Liver (tissue), 9 donors: Measurements from ENCODE around the gene FGD5. TPM values are rescaled to one million over a fixed set of nuclear protein-coding genes. Genes with fewer than 3 reads are reported as not detected.
A peak's percentile ranks its signal among the peaks of the same experiment; 100 is the strongest.
"Not testable (repeated sequence)": the region's sequence is repeated elsewhere in the genome, so short reads cannot be mapped to it uniquely, and the experiment has no call there.

Source experiments
- DNase-seq: peaks from one replicate; pipeline ENCODE4 v3.0.0-alpha.2; 2017; ENCODE audit warnings: low spot score
- H3K27ac ChIP-seq, 2 donors: one replicate each; pipeline ENCODE4 v1.7.0; 2013; ENCODE audit warnings: inconsistent platforms in 2 of 2, low read length in 2 of 2, control low read depth in 1 of 2, low read depth in 1 of 2, mild to moderate bottlenecking in 1 of 2
- H3K27me3 ChIP-seq, 4 donors: one replicate each; pipeline versions ENCODE4 v1.6.1 to v1.7.0; 2013; ENCODE audit warnings: low read length in 3 of 4, inconsistent platforms in 1 of 4, mild to moderate bottlenecking in 1 of 4, moderate library complexity in 1 of 4; ENCODE audit not compliant: control insufficient read depth in 4 of 4, insufficient read depth in 4 of 4
- H3K36me3 ChIP-seq, 4 donors: one replicate each; pipeline versions ENCODE4 v1.6.1 to v1.7.0; 2013; ENCODE audit warnings: low read length in 3 of 4, mild to moderate bottlenecking in 3 of 4, low read depth in 1 of 4, moderate library complexity in 1 of 4; ENCODE audit not compliant: control insufficient read depth in 4 of 4, insufficient read depth in 3 of 4
- H3K4me1 ChIP-seq, 4 donors: one replicate each; pipeline versions ENCODE4 v1.6.1 to v1.7.0; 2013; ENCODE audit warnings: low read length in 3 of 4, mild to moderate bottlenecking in 3 of 4, moderate library complexity in 1 of 4; ENCODE audit not compliant: control insufficient read depth in 4 of 4, insufficient read depth in 4 of 4
- H3K4me3 ChIP-seq, 3 donors: one replicate each; pipeline versions ENCODE4 v1.6.1 to v1.7.0; 2013; ENCODE audit warnings: low read length in 3 of 3, control low read depth in 1 of 3, low read depth in 1 of 3, mild to moderate bottlenecking in 1 of 3
- H3K9ac ChIP-seq, 2 donors: one replicate each; pipeline ENCODE4 v1.7.0; 2013; ENCODE audit warnings: low read length in 2 of 2, mild to moderate bottlenecking in 2 of 2, moderate library complexity in 2 of 2, control low read depth in 1 of 2, low read depth in 1 of 2
- H3K9me3 ChIP-seq, 4 donors: one replicate each; pipeline versions ENCODE4 v1.6.1 to v1.7.0; 2013; ENCODE audit warnings: low read length in 3 of 4; ENCODE audit not compliant: control insufficient read depth in 4 of 4
- ATF3 ChIP-seq: IDR thresholded peaks from 2 replicates; pipeline ENCODE4 v1.6.1; 2016; ENCODE audit warnings: antibody characterized with exemption
- FOXA1 ChIP-seq: IDR thresholded peaks from 2 replicates; pipeline ENCODE4 v1.6.1; 2016; ENCODE audit warnings: antibody characterized with exemption
- FOXA2 ChIP-seq: IDR thresholded peaks from 2 replicates; pipeline ENCODE4 v1.6.1; 2016; ENCODE audit warnings: antibody characterized with exemption
- GABPA ChIP-seq, 2 donors: IDR thresholded peaks in 1 of 2; conservative IDR thresholded peaks in 1 of 2; 2 replicates each; pipeline ENCODE4 v1.6.1; 2016; ENCODE audit warnings: antibody characterized with exemption in 2 of 2, mild to moderate bottlenecking in 1 of 2, moderate library complexity in 1 of 2
- HNF4G ChIP-seq: IDR thresholded peaks from 2 replicates; pipeline ENCODE4 v1.6.1; 2016; ENCODE audit warnings: antibody characterized with exemption
- JUND ChIP-seq, 2 donors: IDR thresholded peaks; 2 replicates each; pipeline ENCODE4 v1.6.1; 2016; ENCODE audit warnings: antibody characterized with exemption in 2 of 2
- NR2F2 ChIP-seq: IDR thresholded peaks from 2 replicates; pipeline ENCODE4 v1.6.1; 2016; ENCODE audit warnings: antibody characterized with exemption
- RAD21 ChIP-seq, 2 donors: IDR thresholded peaks; 2 replicates each; pipeline ENCODE4 v1.6.1; 2016; ENCODE audit warnings: antibody characterized with exemption in 2 of 2, mild to moderate bottlenecking in 2 of 2
- RXRA ChIP-seq, 2 donors: IDR thresholded peaks; 2 replicates each; pipeline ENCODE4 v1.6.1; 2017 to 2018; ENCODE audit warnings: antibody characterized with exemption in 2 of 2, mild to moderate bottlenecking in 1 of 2
- SP1 ChIP-seq: IDR thresholded peaks from 2 replicates; pipeline ENCODE4 v1.6.1; 2018; ENCODE audit warnings: antibody characterized with exemption, mild to moderate bottlenecking
- YY1 ChIP-seq: IDR thresholded peaks from 2 replicates; pipeline ENCODE4 v1.6.1; 2016; ENCODE audit warnings: antibody characterized with exemption, mild to moderate bottlenecking
- WGBS: extraction: QIAGEN DNeasy Blood & Tissue Kit; methylation state at CpG from one replicate; pipeline ENCODE4 v1.1.7; 2013; 5-methylcytosine and 5-hydroxymethylcytosine counted together
- polyA plus RNA-seq, 2 donors: library from polyadenylated mRNA; stranded (reverse) in 1 of 2; unstranded in 1 of 2; fragments of 200-250 nt in 1 of 2; fragments of >200 nt in 1 of 2; fragmentation: Nextera tagmentation in 1 of 2; extraction: Ambion mirVana in 1 of 2; gene quantifications; one replicate each; pipeline versions ENCODE4 v1.2.1 to v1.2.3, GENCODE V29; 2013 to 2015
- total RNA-seq, 2 donors: library from RNA; depleted of rRNA; stranded (reverse); fragments of >200 nt; gene quantifications; one replicate each; pipeline ENCODE4 v1.2.3, GENCODE V29; 2014
- TF ChIP-seq, protein P1 (sequence below): IDR thresholded peaks from 2 replicates; pipeline ENCODE4 v1.6.1; 2016; ENCODE audit warnings: antibody characterized with exemption
- TF ChIP-seq, protein P2 (sequence below): IDR thresholded peaks from 2 replicates; pipeline ENCODE4 v1.6.1; 2016; ENCODE audit warnings: antibody characterized with exemption
- TF ChIP-seq, protein P3 (sequence below): IDR thresholded peaks from 2 replicates; pipeline ENCODE4 v1.6.1; 2016; ENCODE audit warnings: antibody characterized with exemption, mild to moderate bottlenecking
- donor health status: healthy.
- donor health status: healthy.
- donor health status: healthy.
- donor health status: healthy.
- donor health status: healthy.

Gene FGD5
- total and polyA plus RNA-seq, 4 donors = 2.0 to 6.3 (median 3.1) TPM

- Histone ChIP-seq H3K27ac (no peak overlapping the region), H3K9ac (no peak overlapping the region), H3K36me3 (no peaks in the 10 kb centered on the region), H3K4me1 (peaks cover 8 to 23% (median 14%) of the 10 kb centered on the region in 4 donors), H3K4me3 (no peak overlapping the region), H3K9me3 (no peaks in the 10 kb centered on the region), H3K27me3 (no peaks in the 10 kb centered on the region)
- DNase-seq = no peak
- no peak for TF ChIP-seq YY1
- TF ChIP-seq, protein P1, sequence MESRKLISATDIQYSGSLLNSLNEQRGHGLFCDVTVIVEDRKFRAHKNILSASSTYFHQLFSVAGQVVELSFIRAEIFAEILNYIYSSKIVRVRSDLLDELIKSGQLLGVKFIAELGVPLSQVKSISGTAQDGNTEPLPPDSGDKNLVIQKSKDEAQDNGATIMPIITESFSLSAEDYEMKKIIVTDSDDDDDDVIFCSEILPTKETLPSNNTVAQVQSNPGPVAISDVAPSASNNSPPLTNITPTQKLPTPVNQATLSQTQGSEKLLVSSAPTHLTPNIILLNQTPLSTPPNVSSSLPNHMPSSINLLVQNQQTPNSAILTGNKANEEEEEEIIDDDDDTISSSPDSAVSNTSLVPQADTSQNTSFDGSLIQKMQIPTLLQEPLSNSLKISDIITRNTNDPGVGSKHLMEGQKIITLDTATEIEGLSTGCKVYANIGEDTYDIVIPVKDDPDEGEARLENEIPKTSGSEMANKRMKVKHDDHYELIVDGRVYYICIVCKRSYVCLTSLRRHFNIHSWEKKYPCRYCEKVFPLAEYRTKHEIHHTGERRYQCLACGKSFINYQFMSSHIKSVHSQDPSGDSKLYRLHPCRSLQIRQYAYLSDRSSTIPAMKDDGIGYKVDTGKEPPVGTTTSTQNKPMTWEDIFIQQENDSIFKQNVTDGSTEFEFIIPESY = no peak
- TF ChIP-seq, protein P2, sequence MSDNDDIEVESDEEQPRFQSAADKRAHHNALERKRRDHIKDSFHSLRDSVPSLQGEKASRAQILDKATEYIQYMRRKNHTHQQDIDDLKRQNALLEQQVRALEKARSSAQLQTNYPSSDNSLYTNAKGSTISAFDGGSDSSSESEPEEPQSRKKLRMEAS = no peak
- TF ChIP-seq GABPA (IDR thresholded peaks at IDR 0.05 in 1 of 2, conservative IDR thresholded peaks at IDR 0.05 in 1 of 2) = no peak
- TF ChIP-seq RAD21 (IDR thresholded peaks at IDR 0.05) = no peak
- TF ChIP-seq ATF3 = no peak
- TF ChIP-seq RXRA (IDR thresholded peaks at IDR 0.05) = no peak
Measured at GRCh38 chr3:14808025-14808424, 10.7 kb upstream of the FGD5 start.

GRCh38 chr3:14808502-14809266 is 10.1 kb upstream of the FGD5 start:
- no peak overlapping the region for H3K4me3 ChIP-seq
- peaks cover 4 to 16% (median 9%) of the 10 kb centered on the region in 4 donors for H3K4me1 ChIP-seq
- H3K9me3 ChIP-seq = no peaks in the 10 kb centered on the region
- TF ChIP-seq HNF4G = no peak
- TF ChIP-seq, protein P3, sequence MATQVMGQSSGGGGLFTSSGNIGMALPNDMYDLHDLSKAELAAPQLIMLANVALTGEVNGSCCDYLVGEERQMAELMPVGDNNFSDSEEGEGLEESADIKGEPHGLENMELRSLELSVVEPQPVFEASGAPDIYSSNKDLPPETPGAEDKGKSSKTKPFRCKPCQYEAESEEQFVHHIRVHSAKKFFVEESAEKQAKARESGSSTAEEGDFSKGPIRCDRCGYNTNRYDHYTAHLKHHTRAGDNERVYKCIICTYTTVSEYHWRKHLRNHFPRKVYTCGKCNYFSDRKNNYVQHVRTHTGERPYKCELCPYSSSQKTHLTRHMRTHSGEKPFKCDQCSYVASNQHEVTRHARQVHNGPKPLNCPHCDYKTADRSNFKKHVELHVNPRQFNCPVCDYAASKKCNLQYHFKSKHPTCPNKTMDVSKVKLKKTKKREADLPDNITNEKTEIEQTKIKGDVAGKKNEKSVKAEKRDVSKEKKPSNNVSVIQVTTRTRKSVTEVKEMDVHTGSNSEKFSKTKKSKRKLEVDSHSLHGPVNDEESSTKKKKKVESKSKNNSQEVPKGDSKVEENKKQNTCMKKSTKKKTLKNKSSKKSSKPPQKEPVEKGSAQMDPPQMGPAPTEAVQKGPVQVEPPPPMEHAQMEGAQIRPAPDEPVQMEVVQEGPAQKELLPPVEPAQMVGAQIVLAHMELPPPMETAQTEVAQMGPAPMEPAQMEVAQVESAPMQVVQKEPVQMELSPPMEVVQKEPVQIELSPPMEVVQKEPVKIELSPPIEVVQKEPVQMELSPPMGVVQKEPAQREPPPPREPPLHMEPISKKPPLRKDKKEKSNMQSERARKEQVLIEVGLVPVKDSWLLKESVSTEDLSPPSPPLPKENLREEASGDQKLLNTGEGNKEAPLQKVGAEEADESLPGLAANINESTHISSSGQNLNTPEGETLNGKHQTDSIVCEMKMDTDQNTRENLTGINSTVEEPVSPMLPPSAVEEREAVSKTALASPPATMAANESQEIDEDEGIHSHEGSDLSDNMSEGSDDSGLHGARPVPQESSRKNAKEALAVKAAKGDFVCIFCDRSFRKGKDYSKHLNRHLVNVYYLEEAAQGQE = no peak
- TF ChIP-seq NR2F2 = no peak
- TF ChIP-seq FOXA1 = no peak
- TF ChIP-seq, protein P2 = no peak
- no peak for TF ChIP-seq GABPA (IDR thresholded peaks at IDR 0.05 in 1 of 2, conservative IDR thresholded peaks at IDR 0.05 in 1 of 2)
- TF ChIP-seq, protein P1 = no peak
- TF ChIP-seq JUND (IDR thresholded peaks at IDR 0.05) = no peak
- no peak for TF ChIP-seq RAD21 (IDR thresholded peaks at IDR 0.05)
- no peak for TF ChIP-seq FOXA2
- no peak for TF ChIP-seq RXRA (IDR thresholded peaks at IDR 0.05)
- no peak for TF ChIP-seq SP1
- no peak for TF ChIP-seq YY1
- no peak for TF ChIP-seq ATF3
- H3K36me3 ChIP-seq = no peaks in the 10 kb centered on the region
- no peak overlapping the region for H3K9ac ChIP-seq
- H3K27me3 ChIP-seq = no peaks in the 10 kb centered on the region
- no peak for DNase-seq
- WGBS = 85% methylated on average over 5 of the region's 5 CpGs
- no peak overlapping the region for H3K27ac ChIP-seq

GRCh38 chr3:14809611-14810010 is 9.2 kb upstream of the FGD5 start:
- Histone ChIP-seq H3K4me1 (peaks cover 3 to 12% (median 7%) of the 10 kb centered on the region in 4 donors), H3K27ac (peak overlapping the region; percentile 34 to 44)
- DNase-seq, H3K27me3 ChIP-seq, H3K36me3 ChIP-seq, H3K9ac ChIP-seq, H3K9me3 ChIP-seq, H3K4me3 ChIP-seq: not testable (repeated sequence)
- 78% methylated on average over 9 of the region's 9 CpGs for WGBS
